ENCODE results near the gene ATG16L2.

- no peak for TF ChIP-seq ZNF398 (tag by site-specific recombination; IDR thresholded peaks at IDR 0.05)
- no peak for TF ChIP-seq CTCF (tag by site-specific recombination; IDR thresholded peaks at IDR 0.05)
- TF ChIP-seq ZNF692 (tag by site-specific recombination; IDR thresholded peaks at IDR 0.05) = no peak
- TF ChIP-seq BCL11A (tag by site-specific recombination; IDR thresholded peaks at IDR 0.05; ENCODE audit: low read depth) = no peak
- TF ChIP-seq ZNF37A (tag by site-specific recombination; IDR thresholded peaks at IDR 0.05) = no peak
- TF ChIP-seq ZNF658 (tag by site-specific recombination; IDR thresholded peaks at IDR 0.05) = no peak
- TF ChIP-seq ZNF501 (tag by site-specific recombination; IDR thresholded peaks at IDR 0.05) = no peak
- TF ChIP-seq TSHZ1 (tag by site-specific recombination; IDR thresholded peaks at IDR 0.05; ENCODE audit: borderline replicate concordance) = no peak
- TF ChIP-seq ZNF792 (tag by site-specific recombination; IDR thresholded peaks at IDR 0.05) = no peak
- TF ChIP-seq ZNF366 (tag by site-specific recombination; conservative IDR thresholded peaks at IDR 0.05) = no peak
- TF ChIP-seq YY1 (tag by site-specific recombination; IDR thresholded peaks at IDR 0.05) = no peak
- no peak for TF ChIP-seq ZNF76 (tag by site-specific recombination; IDR thresholded peaks at IDR 0.05; ENCODE audit: borderline replicate concordance, low read depth)
- no peak for TF ChIP-seq ZNF248 (tag by site-specific recombination; IDR thresholded peaks at IDR 0.05)
- no peak for TF ChIP-seq IKZF3 (tag by site-specific recombination; IDR thresholded peaks at IDR 0.05)
Observed at GRCh38 chr11:72777755-72778278, 36.4 kb upstream of the ATG16L2 start.

Measured in HEK293 (cell line).